Dedifferentiated amniotic fluid mesenchymal stem cell (primary cell): ENCODE measurements around the gene MAPK1.
"Not testable (repeated sequence)": the region's sequence is repeated elsewhere in the genome, so short reads cannot be mapped to it uniquely, and the experiment has no call there.

Experiments
- DNase-seq: peaks from one replicate; pipeline ENCODE4 v3.0.0-alpha.2; 2016; ENCODE audit errors: extremely low spot score

Gene MAPK1

DNA sequence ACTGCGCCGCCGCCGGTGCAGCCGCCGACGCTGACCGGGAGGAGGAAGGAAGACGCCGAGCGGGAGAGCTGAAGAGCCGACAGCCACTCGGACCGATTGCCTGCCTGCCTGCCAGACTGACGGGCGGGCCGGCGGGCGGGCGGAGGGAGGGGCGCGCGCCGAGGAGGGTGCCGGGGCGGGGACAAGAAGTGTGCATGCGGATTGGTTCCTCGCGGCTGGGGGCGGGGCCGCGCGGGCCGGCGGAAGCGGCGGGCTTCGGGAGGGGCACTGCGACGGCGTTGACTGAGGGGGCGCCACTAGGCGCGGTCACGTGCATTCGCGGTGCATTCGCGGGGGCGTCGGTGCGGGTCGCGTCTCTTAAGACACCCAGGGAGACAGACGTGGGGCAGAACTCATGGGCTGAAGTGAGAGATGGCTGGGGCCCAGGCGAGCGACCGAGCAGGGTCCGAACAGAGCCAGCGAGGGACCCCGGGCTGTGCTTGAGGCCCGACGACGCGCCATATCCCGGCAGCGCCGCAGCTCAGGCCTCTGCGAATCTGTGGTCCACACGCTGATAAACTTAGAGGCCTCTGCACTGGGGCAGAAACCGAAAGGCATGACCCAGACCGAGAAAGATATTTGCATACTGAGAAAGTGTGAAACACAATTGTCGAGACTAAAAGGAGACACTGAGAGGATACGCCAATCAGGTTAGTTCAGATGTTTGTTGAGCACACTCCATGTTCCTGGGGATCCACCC is at the start of gene MAPK1:
Gene MAPK1, minus strand, starts transcription at position 118 of the 739 bp plus-strand sequence. CDS start 205 bp downstream, outside the sequence.
- DNase-seq, result peak; percentile 86

- no peak for DNase-seq
Measured at GRCh38 chr22:21916309-21916918, 49.0 kb upstream of the MAPK1 start.

DNA sequence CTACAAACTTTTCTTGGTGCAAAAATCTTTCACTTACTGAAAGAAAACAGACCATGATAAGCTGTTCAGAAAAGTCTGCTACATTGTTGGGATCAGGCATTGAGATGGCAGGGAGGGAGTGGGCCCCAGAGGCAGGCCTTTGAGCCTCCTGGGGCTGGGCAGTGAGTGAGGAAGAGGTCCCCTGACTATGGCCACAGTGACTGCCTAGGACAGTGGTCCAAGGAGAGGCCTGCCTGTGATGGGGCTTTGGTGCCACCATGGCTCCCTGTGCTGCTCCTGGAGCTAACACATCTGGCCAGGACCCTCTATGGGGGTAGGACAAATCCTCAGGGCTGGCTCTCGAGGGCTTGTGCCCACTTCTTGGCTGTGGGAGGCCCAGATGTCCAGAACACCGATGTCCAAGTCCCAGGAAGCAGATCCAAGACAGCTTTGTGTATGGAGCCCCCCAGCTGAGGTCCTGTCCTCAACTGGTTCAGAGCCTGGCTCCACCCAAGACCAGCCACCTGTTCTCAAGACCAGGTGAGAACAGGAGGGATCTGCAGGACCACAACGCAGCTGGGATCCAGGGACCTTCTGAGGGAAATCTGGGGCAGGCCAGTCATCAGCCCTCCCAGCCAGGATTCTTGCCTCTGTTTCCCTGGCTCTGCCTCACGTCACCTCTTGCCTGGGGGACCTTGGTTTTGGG is 48.3 kb upstream of the MAPK1 start:
- DNase-seq, result no peak

DNA sequence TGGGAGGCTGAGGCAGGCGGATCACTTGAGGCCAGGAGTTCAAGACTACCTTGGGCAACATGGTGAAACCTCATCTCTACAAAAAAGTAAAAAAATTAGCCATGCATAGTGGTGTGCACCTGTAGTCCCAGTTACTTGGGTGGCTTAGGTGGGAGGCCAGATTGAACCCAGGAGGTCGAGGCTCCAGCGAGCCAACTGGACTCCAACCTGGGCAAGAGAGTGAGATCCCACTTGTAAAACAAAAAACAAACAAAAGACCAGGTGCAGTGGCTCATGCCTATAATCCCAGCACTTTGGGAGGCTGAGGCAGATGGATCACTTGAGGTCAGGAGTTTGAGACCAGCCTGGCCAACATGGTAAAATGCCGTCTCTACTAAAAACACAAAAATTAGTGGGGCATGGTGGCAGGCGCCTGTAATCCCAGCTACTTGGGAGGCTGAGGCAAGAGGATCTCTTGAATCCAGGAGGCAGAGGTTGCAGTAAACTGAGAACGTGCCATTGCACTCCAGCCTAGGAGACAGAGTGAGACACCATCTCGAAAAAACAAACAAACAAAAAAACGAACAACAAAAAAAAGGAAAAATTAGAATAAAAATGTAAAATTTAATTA is 46.7 kb upstream of the MAPK1 start:
- not testable (repeated sequence) for DNase-seq

- DNase-seq, result not testable (repeated sequence)
Measured at GRCh38 chr22:21910367-21910766, 42.9 kb upstream of the MAPK1 start.

DNA sequence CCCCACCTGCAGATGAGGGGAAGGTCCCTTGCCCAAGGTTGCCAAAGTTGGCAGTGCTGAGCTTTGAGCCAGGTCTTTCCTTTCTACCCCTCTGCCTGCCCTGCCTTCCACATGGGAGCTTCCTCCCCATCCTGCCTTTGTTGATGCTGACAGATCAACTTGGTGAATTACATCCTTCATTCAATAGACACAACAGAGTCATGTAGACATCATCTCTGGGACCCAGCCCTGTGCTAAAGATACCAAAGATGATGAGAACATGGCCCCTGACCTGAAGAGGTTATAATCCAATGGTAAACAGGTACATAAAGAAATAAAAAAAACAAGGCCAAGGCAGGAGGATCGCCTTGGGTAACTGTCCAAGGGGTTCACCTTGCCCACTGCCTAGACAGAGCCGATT is 42.4 kb upstream of the MAPK1 start:
- DNase-seq, result no peak

DNA sequence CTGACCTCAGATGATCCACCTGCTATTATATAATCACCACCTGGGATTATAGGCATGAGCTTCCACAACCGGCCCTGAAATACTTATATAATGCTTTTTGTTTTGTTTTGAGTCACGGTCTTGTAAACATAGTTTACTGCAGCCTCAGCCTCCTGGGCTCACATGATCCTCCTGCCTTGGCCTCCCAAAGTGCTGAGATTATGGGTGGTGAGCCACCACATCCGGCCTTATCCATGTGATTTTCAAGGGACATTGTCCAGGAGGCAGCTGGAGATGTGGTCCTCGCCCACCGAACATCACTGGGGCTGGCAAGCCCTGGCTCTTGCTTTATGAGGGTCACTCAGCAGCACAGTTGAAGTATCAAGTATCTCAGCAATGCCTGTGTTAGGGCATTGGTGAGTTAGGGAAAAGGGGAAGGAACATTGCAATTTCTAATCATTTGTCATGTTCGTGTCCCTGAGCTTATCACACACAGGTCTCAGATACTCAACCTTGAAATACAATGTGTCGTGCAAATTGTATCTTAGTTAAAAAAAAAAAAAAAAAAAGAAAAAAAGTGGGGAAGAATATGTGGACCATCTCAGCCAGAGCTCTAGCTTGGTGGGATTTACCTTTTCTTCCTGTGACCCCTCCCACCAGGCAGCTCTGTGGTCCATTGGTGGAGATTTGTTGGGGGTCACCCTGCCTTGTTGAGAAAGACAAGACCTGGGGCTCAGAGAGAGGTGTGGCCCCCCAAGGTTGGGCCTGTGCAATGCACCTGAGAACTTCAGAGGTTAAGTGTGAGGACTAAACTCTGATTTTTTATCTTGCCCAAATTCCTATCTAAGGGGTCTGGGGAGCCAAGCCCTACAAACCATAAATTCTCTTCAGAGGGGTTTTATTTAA is 40.4 kb upstream of the MAPK1 start:
- DNase-seq, result no peak

DNA sequence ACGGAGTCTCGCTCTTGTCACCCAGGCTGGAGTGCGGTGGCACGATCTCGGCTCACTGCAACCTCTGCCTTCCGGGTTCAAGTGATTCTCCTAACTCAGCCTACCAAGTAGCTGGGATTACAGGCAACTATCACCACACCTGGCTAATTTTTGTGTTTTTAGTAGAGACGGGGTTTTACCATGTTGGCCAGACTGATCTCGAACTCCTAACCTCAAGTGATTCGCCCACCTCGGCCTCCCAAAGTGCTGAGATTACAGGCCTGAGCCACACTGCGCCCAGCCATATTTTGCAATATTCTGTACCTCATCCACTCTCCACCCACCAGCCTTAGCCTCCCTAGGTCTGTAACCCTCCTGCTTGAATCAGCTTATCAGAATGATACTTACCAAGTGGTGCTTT is 37.8 kb upstream of the MAPK1 start:
- DNase-seq, result not testable (repeated sequence)

GRCh38 chr22:21904250-21904789 is 36.9 kb upstream of the MAPK1 start:
- no peak for DNase-seq

- no peak for DNase-seq
Measured at GRCh38 chr22:21903283-21903682, 35.8 kb upstream of the MAPK1 start.

- no peak for DNase-seq
Measured at GRCh38 chr22:21902296-21903087, 35.0 kb upstream of the MAPK1 start.

- DNase-seq, result no peak
Measured at GRCh38 chr22:21898354-21898896, 31.0 kb upstream of the MAPK1 start.

DNA sequence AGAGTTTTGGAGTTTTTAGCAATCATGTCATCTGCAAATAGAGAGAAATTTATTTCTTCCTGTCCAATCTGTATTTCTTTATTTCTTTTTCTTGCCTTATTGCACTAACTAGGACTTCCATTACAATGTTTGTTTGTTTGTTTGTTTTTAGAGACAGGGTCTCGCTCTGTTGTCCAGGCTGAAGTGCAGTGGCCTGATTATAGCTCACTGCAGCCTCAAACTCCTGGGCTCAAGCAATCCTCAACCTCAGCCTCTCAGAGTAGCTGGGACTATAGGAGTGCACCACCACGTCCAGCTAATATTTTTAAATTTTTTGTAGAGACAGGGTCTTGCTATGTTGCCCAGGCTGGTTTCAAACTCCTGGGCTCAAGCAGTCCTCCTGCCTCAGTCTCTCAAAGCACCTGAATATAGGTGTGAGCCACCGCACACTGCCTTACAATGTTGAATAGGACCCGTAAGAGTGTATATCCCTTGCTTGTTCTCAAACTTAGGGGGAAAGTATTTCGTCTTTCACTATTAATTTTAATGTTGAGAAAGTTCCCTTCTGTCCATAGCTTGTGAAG is 29.6 kb upstream of the MAPK1 start:
- DNase-seq, result no peak

GRCh38 chr22:21896275-21896674 is 28.8 kb upstream of the MAPK1 start:
- not testable (repeated sequence) for DNase-seq

DNA sequence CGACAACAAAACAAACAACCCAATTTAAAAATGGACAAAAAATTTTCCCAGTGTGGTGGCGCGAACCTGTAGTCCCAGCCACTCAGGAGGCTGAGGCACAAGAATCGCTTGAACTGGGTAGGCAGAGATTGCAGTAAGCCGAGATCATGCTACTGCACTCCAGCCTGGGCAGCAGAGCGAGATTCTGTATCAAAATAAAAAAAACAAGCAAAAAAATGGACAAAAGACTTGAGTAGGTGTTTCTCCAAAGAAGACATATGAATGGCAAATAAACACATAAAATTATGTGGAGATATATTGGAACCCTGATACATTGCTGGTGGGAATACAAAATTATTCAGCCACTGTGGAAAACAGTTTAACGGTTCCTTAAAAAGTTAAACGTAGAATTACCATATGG is 27.4 kb upstream of the MAPK1 start:
- DNase-seq, result no peak

- no peak for DNase-seq
Measured at GRCh38 chr22:21889251-21889990, 22.0 kb upstream of the MAPK1 start.

DNA sequence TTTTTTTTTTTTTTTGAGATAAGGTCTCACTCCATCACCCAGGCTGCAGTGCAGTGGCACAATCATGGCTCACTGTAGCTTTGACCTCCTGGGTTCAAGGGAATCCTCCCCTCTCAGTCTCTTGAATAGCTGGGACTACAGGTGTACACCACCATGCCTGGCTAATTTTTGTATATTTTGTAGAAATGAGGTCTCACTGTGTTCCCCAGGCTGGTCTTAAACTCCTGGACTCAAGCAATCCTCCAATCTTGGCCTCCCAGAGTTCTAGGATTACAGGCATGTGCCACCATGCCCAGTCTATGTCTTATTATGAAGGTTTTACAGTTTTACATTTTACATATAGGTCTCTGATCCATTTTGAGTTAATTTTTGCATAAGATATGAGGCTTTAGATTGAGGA is 20.4 kb upstream of the MAPK1 start:
- no peak for DNase-seq

- DNase-seq, result not testable (repeated sequence)
Measured at GRCh38 chr22:21883930-21884329, 16.5 kb upstream of the MAPK1 start.

DNA sequence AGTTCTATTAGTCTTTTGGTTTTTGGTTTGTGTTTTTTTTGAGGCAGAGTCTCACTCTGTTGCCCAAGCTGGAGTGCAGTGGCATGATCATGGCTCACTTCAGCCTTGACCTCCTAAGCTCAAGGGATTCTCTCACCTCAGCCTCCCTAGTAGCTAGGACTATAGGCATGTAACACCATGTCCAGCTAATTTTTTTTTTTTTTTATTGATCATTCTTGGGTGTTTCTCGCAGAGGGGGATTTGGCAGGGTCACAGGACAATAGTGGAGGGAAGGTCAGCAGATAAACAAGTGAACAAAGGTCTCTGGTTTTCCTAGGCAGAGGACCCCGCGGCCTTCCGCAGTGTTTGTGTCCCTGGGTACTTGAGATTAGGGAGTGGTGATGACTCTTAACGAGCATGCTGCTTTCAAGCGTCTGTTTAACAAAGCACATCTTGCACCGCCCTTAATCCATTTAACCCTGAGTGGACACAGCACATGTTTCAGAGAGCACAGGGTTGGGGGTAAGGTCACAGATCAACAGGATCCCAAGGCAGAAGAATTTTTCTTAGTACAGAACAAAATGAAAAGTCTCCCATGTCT is 15.4 kb upstream of the MAPK1 start:
- not testable (repeated sequence) for DNase-seq
